Caco-2 (cell line): Measurements from ENCODE around the gene FBXO31. TPM values are rescaled to one million over a fixed set of nuclear protein-coding genes. Genes with fewer than 3 reads are reported as not detected.
A peak's percentile ranks its signal among the peaks of the same experiment; 100 is the strongest.

Experiments used
- BruUV-seq: library from RNA; stranded (reverse); fragments of 400-500 nt; replicated peaks from 2 replicates; lab custom pipeline; 2021; lab: Mats Ljungman, UMichigan
- CTCF ChIA-PET: fragments of 300-600 bp; sonication (Branson Sonifier 250); formaldehyde crosslinking; loops from one replicate; lab custom pipeline; 2022; ENCODE audit warnings: antibody characterized with exemption; lab: Charles Lee
- POLR2A ChIA-PET: fragments of 300-600 bp; sonication (Branson Sonifier 250); formaldehyde crosslinking; loops from one replicate; lab custom pipeline; 2022; ENCODE audit warnings: antibody characterized with exemption; lab: Charles Lee
- DNase-seq, 2 experiments: peaks; one replicate each; pipeline versions ENCODE4 v3.0.0 to v3.0.0-alpha.2; 2020 to 2022
- H3K27me3 ChIP-seq: replicated peaks from 2 replicates; pipeline ENCODE4 v1.6.0; 2011; ENCODE audit warnings: low read length; ENCODE audit not compliant: control insufficient read depth, insufficient read depth
- H3K36me3 ChIP-seq: 2 replicates; pipeline ENCODE4 v1.5.1; 2011; ENCODE audit warnings: low read length; ENCODE audit not compliant: control insufficient read depth, insufficient read depth
- H3K4me1 ChIP-seq: fragments of 250-450 bp; sonication (Bioruptor Pico); 2 replicates; pipeline ENCODE4 v1.5.1; 2020; ENCODE audit warnings: mild to moderate bottlenecking
- H3K4me3 ChIP-seq: 2 replicates; pipeline ENCODE4 v1.5.1; 2011; ENCODE audit warnings: low read depth, mild to moderate bottlenecking, control low read depth, low read length
- H3K9me3 ChIP-seq: fragments of 250-450 bp; sonication (Bioruptor Pico); 2 replicates; pipeline ENCODE4 v1.5.1; 2020; ENCODE audit warnings: mild to moderate bottlenecking, moderate library complexity
- H3K27ac Mint-ChIP-seq: one replicate; pipeline ENCODE4 v1.8.0; 2022; ENCODE audit warnings: mixed read lengths; ENCODE audit not compliant: unreplicated experiment
- H3K27me3 Mint-ChIP-seq: one replicate; pipeline ENCODE4 v1.8.0; 2022; ENCODE audit warnings: mixed read lengths; ENCODE audit not compliant: insufficient read depth, unreplicated experiment
- H3K36me3 Mint-ChIP-seq: one replicate; pipeline ENCODE4 v1.8.0; 2022; ENCODE audit warnings: mild to moderate bottlenecking, mixed read lengths; ENCODE audit not compliant: insufficient read depth, unreplicated experiment
- H3K4me1 Mint-ChIP-seq: one replicate; pipeline ENCODE4 v1.8.0; 2022; ENCODE audit warnings: low read depth, mixed read lengths; ENCODE audit not compliant: unreplicated experiment
- H3K4me3 Mint-ChIP-seq: one replicate; pipeline ENCODE4 v1.8.0; 2022; ENCODE audit warnings: mild to moderate bottlenecking, moderate library complexity, mixed read lengths; ENCODE audit not compliant: unreplicated experiment
- H3K9me3 Mint-ChIP-seq: one replicate; pipeline ENCODE4 v1.8.0; 2022; ENCODE audit warnings: mixed read lengths; ENCODE audit not compliant: unreplicated experiment
- CTCF ChIP-seq, 2 experiments: fragments of 200-600 bp in 1 of 2; IDR thresholded peaks; 1 replicate in 1 of 2; 2 replicates in 1 of 2; pipeline versions ENCODE4 v1.5.1 to v1.8.0; 2011 to 2022; ENCODE audit warnings: antibody characterized with exemption in 1 of 2, control low read depth in 1 of 2, inconsistent platforms in 1 of 2, low read depth in 1 of 2, low read length in 1 of 2, mild to moderate bottlenecking in 1 of 2, moderate library complexity in 1 of 2; ENCODE audit not compliant: insufficient read depth in 1 of 2, severe bottlenecking in 1 of 2, unreplicated experiment in 1 of 2
- intact Hi-C: fragments of 100-400 bp; cut with micrococcal nuclease; formaldehyde crosslinking; loops from one replicate; pipeline ENCODE4 v1.10.0; 2022; ENCODE audit not compliant: unreplicated experiment
- total RNA-seq: library from RNA; stranded (reverse); gene quantifications from 2 replicates; pipeline ENCODE4 v1.2.3, GENCODE V29; 2022

Gene FBXO31
- total RNA-seq, 1 experiment from 2014 or later = 55.6 TPM

DNA sequence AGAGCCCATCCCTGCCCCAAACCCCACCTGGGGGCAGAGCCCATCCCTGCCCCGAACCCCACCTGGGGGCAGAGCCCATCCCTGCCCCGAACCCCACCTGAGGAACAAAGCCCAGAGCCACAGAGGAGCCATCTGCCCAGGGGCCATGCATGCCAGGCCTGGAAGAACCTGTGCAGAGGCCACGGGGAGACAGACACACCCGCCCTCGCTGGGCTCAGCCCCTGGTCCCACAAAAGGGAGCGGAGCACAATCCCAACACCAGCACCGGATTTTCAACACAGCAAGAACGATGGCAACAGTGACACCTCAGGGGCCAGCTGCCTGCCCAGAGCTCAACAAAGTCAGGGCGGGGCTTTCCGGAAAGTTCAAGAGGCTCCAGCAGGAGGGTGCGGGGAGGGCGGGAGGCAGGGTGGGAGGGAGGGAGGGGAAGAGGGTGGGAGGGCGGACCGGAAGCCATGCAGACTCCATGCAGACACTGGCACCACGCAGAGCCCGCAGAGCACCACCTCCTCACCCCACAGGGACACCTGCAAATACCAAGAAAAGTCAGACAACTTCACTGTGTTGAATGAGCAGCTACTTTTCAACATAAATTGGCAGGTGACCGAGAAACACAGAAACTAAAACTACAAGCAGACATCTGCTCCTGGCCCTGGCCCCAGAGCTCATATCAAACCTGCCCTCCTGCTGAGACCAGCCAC is 38.5 kb downstream of the FBXO31 start:
- no peak for TF ChIP-seq CTCF (IDR thresholded peaks at IDR 0.05; ENCODE audit: insufficient read depth in 1 of 2, low read depth in 1 of 2, low read length in 1 of 2, severe bottlenecking in 1 of 2, unreplicated experiment in 1 of 2)
- no peak overlapping the region for H3K27ac Mint-ChIP-seq

DNA sequence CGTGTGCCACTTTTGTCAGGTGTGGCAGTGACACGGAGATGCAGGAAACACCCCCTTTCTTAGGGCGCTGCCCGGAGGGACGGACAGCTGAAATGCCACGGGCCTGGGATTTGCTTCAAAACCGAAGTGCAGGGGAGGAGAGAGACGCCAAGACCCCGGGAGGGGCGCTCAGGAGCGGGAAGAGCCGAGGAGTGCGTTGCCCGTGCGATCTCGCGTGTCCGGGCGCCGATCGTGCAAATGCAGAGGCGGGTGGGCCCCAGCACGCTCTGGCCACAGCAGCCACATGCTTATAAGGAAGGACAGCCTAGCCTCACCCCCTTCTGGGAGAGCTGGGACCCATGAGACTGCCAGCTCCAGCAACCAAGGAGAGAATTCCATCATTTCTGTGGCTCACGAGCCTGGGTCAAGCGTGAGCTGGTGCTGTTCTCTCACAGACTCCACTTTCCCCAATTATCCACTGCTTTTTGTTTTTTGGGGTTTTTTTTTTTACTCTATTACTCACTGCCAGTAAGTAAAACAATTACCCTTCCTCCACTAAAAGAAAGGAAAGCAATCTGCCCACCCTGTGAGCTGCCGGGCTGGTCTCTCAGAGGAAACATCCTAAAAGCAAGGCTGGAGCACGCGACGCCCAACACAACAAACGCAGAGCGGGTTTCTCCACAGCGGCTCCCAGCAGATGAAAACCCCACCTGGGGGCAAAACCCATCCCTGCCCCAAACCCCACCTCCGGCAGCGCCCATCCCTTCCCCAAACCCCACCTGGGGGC is 39.2 kb downstream of the FBXO31 start:
- no peak overlapping the region for H3K4me3 ChIP-seq
- peaks cover 4% of the 10 kb centered on the region for H3K36me3 ChIP-seq
- CTCF ChIA-PET = interaction anchor here (0.6 to 0.9 kb wide), 2 partner anchors 27 to 39 kb away, joined by 4 read pairs; partner anchors contain the start of gene FBXO31
- POLR2A ChIA-PET = no interaction called here
- H3K4me3 Mint-ChIP-seq = no peak overlapping the region
- no peaks in the 10 kb centered on the region for H3K9me3 Mint-ChIP-seq
- intact Hi-C loops = no loop called here
- peaks cover 74% of the 10 kb centered on the region for H3K36me3 Mint-ChIP-seq
- no peaks in the 10 kb centered on the region for H3K9me3 ChIP-seq
- no peaks in the 10 kb centered on the region for H3K27me3 Mint-ChIP-seq
- peak overlapping the region; percentile 40 for H3K27ac Mint-ChIP-seq
- no peaks in the 10 kb centered on the region for H3K4me1 Mint-ChIP-seq
- TF ChIP-seq CTCF (IDR thresholded peaks at IDR 0.05; ENCODE audit: insufficient read depth in 1 of 2, low read depth in 1 of 2, low read length in 1 of 2, severe bottlenecking in 1 of 2, unreplicated experiment in 1 of 2) = no peak
- no TSS peak for BruUV-seq
- no peak for DNase-seq
- H3K27me3 ChIP-seq = no peaks in the 10 kb centered on the region
- H3K4me1 ChIP-seq = no peaks in the 10 kb centered on the region

More for the DNA sequence above, 38.5 kb downstream of the FBXO31 start:
- Histone ChIP-seq H3K27me3 (no peaks in the 10 kb centered on the region), H3K4me3 (no peak overlapping the region), H3K36me3 (peaks cover 4% of the 10 kb centered on the region), H3K4me1 (no peaks in the 10 kb centered on the region), H3K9me3 (no peaks in the 10 kb centered on the region)
- no peak overlapping the region for H3K4me3 Mint-ChIP-seq
- no TSS peak for BruUV-seq
- ChIA-PET CTCF (interaction anchor here (0.6 kb wide), 1 partner anchor 28 kb away, joined by 4 read pairs; no protein-coding TSS in a partner anchor), POLR2A (interaction anchor here (0.7 kb wide), 1 partner anchor 39 kb away, joined by 4 read pairs; the partner anchor contains the start of gene FBXO31)
- H3K36me3 Mint-ChIP-seq = peaks cover 73% of the 10 kb centered on the region
- no peaks in the 10 kb centered on the region for H3K4me1 Mint-ChIP-seq
- no peak for DNase-seq
- intact Hi-C loops = no loop called here
- H3K9me3 Mint-ChIP-seq = no peaks in the 10 kb centered on the region
- H3K27me3 Mint-ChIP-seq = no peaks in the 10 kb centered on the region

- ChIA-PET POLR2A (no interaction called here), CTCF (interaction anchor here (0.9 kb wide), 1 partner anchor 40 kb away, joined by 4 read pairs; the partner anchor contains the start of gene FBXO31)
- no peaks in the 10 kb centered on the region for H3K27me3 Mint-ChIP-seq
- Histone ChIP-seq H3K4me3 (no peak overlapping the region), H3K27me3 (no peaks in the 10 kb centered on the region), H3K4me1 (no peaks in the 10 kb centered on the region), H3K9me3 (no peaks in the 10 kb centered on the region), H3K36me3 (peaks cover 4% of the 10 kb centered on the region)
- no peaks in the 10 kb centered on the region for H3K4me1 Mint-ChIP-seq
- H3K27ac Mint-ChIP-seq = peak overlapping the region; percentile 40
- DNase-seq = no peak
- no peak for TF ChIP-seq CTCF (IDR thresholded peaks at IDR 0.05; ENCODE audit: insufficient read depth in 1 of 2, low read depth in 1 of 2, low read length in 1 of 2, severe bottlenecking in 1 of 2, unreplicated experiment in 1 of 2)
- H3K9me3 Mint-ChIP-seq = no peaks in the 10 kb centered on the region
- H3K36me3 Mint-ChIP-seq = peaks cover 75% of the 10 kb centered on the region
- BruUV-seq = no TSS peak
- H3K4me3 Mint-ChIP-seq = no peak overlapping the region
- intact Hi-C loops = no loop called here
Observed at GRCh38 chr16:87343753-87344050, 39.9 kb downstream of the FBXO31 start.
